Measurements from ENCODE around the gene SV2B.

DNA sequence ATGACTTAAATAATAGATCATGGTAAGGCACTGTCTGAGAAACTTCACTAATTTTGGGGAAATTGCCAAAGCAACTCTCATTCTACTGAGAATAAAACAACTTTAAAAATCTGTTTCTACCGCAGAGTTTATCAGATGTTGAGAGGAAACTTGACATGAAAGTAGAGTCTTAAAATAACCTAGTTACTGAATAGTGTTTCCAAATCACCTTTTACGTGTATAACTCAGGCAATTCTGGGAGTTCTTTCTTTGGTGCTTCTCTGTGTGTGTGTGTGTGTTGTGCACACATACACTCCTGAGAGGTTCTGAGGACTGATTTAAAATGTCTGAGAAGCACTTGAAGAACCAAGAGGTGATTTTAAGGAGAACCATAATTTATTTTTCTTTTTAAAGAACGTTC is 236.6 kb downstream of the SV2B start:
- TF ChIP-seq POLR2A (IDR thresholded peaks at IDR 0.05), result no peak
- no peak for TF ChIP-seq CTCF (IDR thresholded peaks at IDR 0.05)
- no peak for TF ChIP-seq POLR2AphosphoS5 (IDR thresholded peaks at IDR 0.05)
- TF ChIP-seq EP300 (IDR thresholded peaks at IDR 0.05; ENCODE audit: low read depth), result no peak

Measured in transverse colon (tissue), 4 donors.